HG03097 (cell line): ENCODE measurements around the gene TJP3.
"Not testable (repeated sequence)": the region's sequence is repeated elsewhere in the genome, so short reads cannot be mapped to it uniquely, and the experiment has no call there.

Source experiments
- ATAC-seq: cut with Tn5 transposase; IDR thresholded peaks from one replicate; pipeline ENCODE4 v1.9.1; 2021; ENCODE audit not compliant: unreplicated experiment, low FRiP score

The TJP3 gene

GRCh38 chr19:3708207-3708931 is at the start of gene TJP3:
Gene TJP3 (plus strand): TSS chr19:3708384. CDS start chr19:3728433, 20,049 bp downstream.
- no peak for ATAC-seq

- no peak for ATAC-seq
These were observed 49.1 kb upstream of the TJP3 start for GRCh38 chr19:3658870-3659745.

- no peak for ATAC-seq
These were observed 48.5 kb upstream of the TJP3 start for GRCh38 chr19:3659746-3660112.

- no peak for ATAC-seq
These were observed 47.5 kb upstream of the TJP3 start for GRCh38 chr19:3660493-3661219.

- ATAC-seq: no peak
These were observed 46.6 kb upstream of the TJP3 start for GRCh38 chr19:3661284-3662238.

GRCh38 chr19:3663838-3664237 is 44.3 kb upstream of the TJP3 start:
- ATAC-seq: no peak

- no peak for ATAC-seq
These were observed 43.1 kb upstream of the TJP3 start for GRCh38 chr19:3664879-3665642.

- ATAC-seq: no peak
These were observed 42.3 kb upstream of the TJP3 start for GRCh38 chr19:3665681-3666544.

GRCh38 chr19:3666545-3666856 is 41.7 kb upstream of the TJP3 start:
- not testable (repeated sequence) for ATAC-seq

GRCh38 chr19:3667037-3667638 is 41.0 kb upstream of the TJP3 start:
- no peak for ATAC-seq

GRCh38 chr19:3667766-3668165 is 40.4 kb upstream of the TJP3 start:
- no peak for ATAC-seq

- no peak for ATAC-seq
These were observed 39.7 kb upstream of the TJP3 start for GRCh38 chr19:3668331-3669081.

- no peak for ATAC-seq
These were observed 38.9 kb upstream of the TJP3 start for GRCh38 chr19:3669082-3669946.

GRCh38 chr19:3669947-3670795 is 38.0 kb upstream of the TJP3 start:
- ATAC-seq: no peak

GRCh38 chr19:3670796-3671679 is 37.1 kb upstream of the TJP3 start:
- no peak for ATAC-seq
